Nephron (organoid): Measurements from ENCODE around the gene PM20D2.

Experiments
- H3K27ac Mint-ChIP-seq, 3 experiments: 2 replicates each; pipeline ENCODE4 v1.8.0; 2020; ENCODE audit warnings: mixed read lengths in 3 of 3, mild to moderate bottlenecking in 2 of 3, moderate library complexity in 1 of 3
- H3K27me3 Mint-ChIP-seq: 2 replicates; pipeline ENCODE4 v1.8.0; 2021; ENCODE audit warnings: low read depth, mild to moderate bottlenecking, moderate library complexity, mixed read lengths
- H3K36me3 Mint-ChIP-seq: 2 replicates; pipeline ENCODE4 v1.8.0; 2020; ENCODE audit warnings: low read depth, mixed read lengths
- H3K4me1 Mint-ChIP-seq: 2 replicates; pipeline ENCODE4 v1.8.0; 2020; ENCODE audit warnings: mixed read lengths
- H3K4me3 Mint-ChIP-seq, 3 experiments: 2 replicates each; pipeline ENCODE4 v1.8.0; 2020; ENCODE audit warnings: mild to moderate bottlenecking in 3 of 3, mixed read lengths in 3 of 3, moderate library complexity in 2 of 3
- H3K9me3 Mint-ChIP-seq: 2 replicates; pipeline ENCODE4 v1.8.0; 2020; ENCODE audit warnings: mixed read lengths
- TF ChIP-seq, protein P1 (sequence below), 3 experiments: fragments of 200-600 bp; sonication (generic); IDR thresholded peaks; one replicate each; pipeline ENCODE4 v1.5.0; 2021; ENCODE audit warnings: antibody characterized with exemption in 3 of 3; ENCODE audit not compliant: unreplicated experiment in 3 of 3

PM20D2 gene

DNA sequence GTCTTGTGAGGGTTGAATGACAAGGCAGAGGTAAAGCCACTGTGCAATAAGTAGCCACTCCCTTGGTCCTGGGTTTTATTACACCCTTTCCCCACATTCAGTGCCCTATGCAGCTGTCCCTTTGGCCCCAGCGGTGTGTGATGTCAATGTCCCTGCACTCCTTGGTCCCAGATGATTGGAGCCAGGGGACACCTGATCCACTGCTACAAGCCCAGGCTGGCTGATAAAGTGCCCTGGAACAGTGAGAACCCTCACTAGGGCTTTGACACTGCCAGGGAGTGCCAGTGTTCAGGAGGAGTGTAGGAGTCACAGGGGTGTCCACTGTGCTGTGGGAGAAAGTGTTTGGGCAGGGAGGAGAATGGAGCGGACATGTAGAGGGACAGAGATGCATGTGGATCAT, 40.9 kb downstream of the PM20D2 start:
- H3K36me3 Mint-ChIP-seq: no peaks in the 10 kb centered on the region
- no peak overlapping the region for H3K4me3 Mint-ChIP-seq
- H3K4me1 Mint-ChIP-seq: peaks cover 12% of the 10 kb centered on the region
- no peak overlapping the region for H3K27ac Mint-ChIP-seq
- H3K27me3 Mint-ChIP-seq: peaks cover 3% of the 10 kb centered on the region
- no peaks in the 10 kb centered on the region for H3K9me3 Mint-ChIP-seq
- TF ChIP-seq, protein P1, sequence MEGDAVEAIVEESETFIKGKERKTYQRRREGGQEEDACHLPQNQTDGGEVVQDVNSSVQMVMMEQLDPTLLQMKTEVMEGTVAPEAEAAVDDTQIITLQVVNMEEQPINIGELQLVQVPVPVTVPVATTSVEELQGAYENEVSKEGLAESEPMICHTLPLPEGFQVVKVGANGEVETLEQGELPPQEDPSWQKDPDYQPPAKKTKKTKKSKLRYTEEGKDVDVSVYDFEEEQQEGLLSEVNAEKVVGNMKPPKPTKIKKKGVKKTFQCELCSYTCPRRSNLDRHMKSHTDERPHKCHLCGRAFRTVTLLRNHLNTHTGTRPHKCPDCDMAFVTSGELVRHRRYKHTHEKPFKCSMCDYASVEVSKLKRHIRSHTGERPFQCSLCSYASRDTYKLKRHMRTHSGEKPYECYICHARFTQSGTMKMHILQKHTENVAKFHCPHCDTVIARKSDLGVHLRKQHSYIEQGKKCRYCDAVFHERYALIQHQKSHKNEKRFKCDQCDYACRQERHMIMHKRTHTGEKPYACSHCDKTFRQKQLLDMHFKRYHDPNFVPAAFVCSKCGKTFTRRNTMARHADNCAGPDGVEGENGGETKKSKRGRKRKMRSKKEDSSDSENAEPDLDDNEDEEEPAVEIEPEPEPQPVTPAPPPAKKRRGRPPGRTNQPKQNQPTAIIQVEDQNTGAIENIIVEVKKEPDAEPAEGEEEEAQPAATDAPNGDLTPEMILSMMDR (IDR thresholded peaks at IDR 0.05; ENCODE audit: unreplicated experiment in 3 of 3): no peak

DNA sequence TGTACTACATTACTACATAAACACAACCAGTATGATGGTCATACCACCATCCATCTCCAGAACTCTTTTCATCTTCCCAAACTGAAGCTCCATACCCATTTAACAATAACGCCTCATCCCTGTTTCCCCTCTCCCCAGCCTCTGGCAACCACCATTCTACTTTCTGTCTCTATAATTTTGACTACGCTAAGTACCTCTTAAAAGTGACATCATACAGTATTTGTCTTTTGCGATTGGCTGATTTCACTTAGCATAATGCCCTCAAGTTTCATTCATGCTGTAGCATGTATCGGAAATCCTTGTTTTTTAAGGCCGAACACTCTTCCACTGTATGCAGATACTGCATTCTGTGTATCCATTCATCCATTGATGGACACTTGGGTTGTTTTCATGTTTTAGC, 41.6 kb downstream of the PM20D2 start:
- peaks cover 13% of the 10 kb centered on the region for H3K4me1 Mint-ChIP-seq
- TF ChIP-seq, protein P1 (IDR thresholded peaks at IDR 0.05; ENCODE audit: unreplicated experiment in 3 of 3): no peak
- H3K9me3 Mint-ChIP-seq: no peaks in the 10 kb centered on the region
- no peak overlapping the region for H3K27ac Mint-ChIP-seq
- H3K4me3 Mint-ChIP-seq: no peak overlapping the region
- H3K36me3 Mint-ChIP-seq: no peaks in the 10 kb centered on the region
- H3K27me3 Mint-ChIP-seq: peaks cover 3% of the 10 kb centered on the region

DNA sequence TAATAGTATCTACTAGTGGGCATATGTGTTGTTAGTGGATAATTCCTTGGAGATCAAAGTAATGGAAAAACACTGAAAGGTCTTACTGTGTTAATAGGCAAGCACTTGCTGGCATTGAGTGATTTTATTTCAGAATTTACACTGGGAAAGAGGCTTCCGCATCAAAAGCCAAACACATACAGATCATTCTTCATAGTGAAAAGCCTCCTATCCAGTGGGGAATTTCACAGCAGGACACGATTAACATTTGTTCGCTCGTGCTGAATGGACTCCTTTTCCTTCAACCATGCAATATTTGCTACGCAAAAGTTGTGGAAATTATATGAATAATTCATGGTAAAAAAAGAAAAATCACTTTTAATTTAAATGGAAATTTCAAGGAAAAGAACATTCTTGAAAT, 44.9 kb downstream of the PM20D2 start:
- Mint-ChIP-seq H3K4me3 (no peak overlapping the region), H3K9me3 (peaks cover 17% of the 10 kb centered on the region), H3K27me3 (peaks cover 3% of the 10 kb centered on the region), H3K27ac (no peak overlapping the region), H3K36me3 (no peaks in the 10 kb centered on the region), H3K4me1 (peaks cover 13% of the 10 kb centered on the region)
- TF ChIP-seq, protein P1 (IDR thresholded peaks at IDR 0.05; ENCODE audit: unreplicated experiment in 3 of 3): no peak

DNA sequence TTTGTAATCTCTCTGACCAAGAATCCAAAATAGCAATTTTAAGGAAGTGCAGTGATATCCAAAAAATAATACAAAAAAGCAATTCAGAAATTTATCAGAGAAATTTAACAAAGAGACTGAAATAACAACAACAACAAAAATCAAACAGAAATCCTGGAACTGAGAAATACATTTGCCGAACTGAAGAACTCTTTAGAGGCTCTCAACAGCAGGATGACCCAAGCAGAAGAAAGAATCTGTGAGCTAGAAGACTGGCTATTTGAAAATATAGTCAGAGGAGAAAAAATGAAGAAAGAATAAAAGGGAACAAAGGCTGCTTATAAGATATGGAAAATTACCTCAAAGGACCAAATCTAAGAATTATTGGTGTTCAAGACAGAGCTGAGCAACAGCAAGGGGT, 48.7 kb downstream of the PM20D2 start:
- TF ChIP-seq, protein P1 (IDR thresholded peaks at IDR 0.05; ENCODE audit: unreplicated experiment in 3 of 3): no peak
- Mint-ChIP-seq H3K4me1 (peaks cover 13% of the 10 kb centered on the region), H3K27me3 (peaks cover 6% of the 10 kb centered on the region), H3K27ac (no peak overlapping the region), H3K9me3 (peaks cover 17% of the 10 kb centered on the region), H3K4me3 (no peak overlapping the region), H3K36me3 (no peaks in the 10 kb centered on the region)

DNA sequence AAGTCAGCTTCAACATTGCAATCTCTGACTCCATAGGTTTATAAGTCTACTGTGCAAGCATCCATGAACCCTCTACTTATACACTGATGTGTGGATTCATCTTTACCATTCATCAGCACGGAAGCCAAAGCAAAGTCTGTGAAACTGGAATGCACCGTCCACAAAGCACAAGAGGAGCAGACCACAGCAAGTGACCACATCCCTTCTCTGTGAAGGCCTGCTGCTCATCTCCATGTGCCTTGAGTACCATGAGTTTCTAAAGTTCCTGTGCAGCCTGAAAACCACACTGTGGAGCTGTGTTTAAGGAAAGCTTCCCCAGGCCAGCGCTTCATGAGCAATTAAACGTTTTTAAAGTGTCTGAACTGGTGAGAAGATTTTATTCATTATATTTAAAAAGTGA, 51.3 kb downstream of the PM20D2 start:
- Mint-ChIP-seq H3K27ac (no peak overlapping the region), H3K27me3 (peaks cover 11% of the 10 kb centered on the region), H3K9me3 (peaks cover 17% of the 10 kb centered on the region), H3K4me3 (no peak overlapping the region), H3K36me3 (no peaks in the 10 kb centered on the region), H3K4me1 (peaks cover 9% of the 10 kb centered on the region)
- TF ChIP-seq, protein P1 (IDR thresholded peaks at IDR 0.05; ENCODE audit: unreplicated experiment in 3 of 3): no peak

DNA sequence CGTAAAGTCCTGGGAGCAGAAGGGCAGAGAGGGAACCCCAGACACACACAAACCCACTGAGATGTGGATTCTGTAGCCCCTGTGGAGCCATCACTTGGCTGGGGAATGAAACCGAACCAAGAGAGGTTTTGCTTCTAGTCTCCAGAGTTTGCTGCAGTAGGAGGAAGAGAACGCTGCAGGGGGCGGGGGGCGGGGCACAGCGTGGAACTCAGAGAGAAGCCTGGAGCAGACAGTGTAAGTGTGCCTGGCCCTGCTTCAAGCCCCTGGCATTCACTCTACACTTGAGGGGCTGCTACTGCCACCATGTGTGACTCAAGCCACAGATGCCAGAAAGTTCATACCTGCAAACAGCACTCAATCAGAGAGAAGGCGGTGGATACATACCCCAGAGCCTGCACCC, 52.4 kb downstream of the PM20D2 start:
- peaks cover 11% of the 10 kb centered on the region for H3K27me3 Mint-ChIP-seq
- H3K9me3 Mint-ChIP-seq: peaks cover 13% of the 10 kb centered on the region
- H3K36me3 Mint-ChIP-seq: no peaks in the 10 kb centered on the region

More for the DNA sequence above, 52.4 kb downstream of the PM20D2 start:
- TF ChIP-seq, protein P1 (IDR thresholded peaks at IDR 0.05; ENCODE audit: unreplicated experiment in 3 of 3): no peak
- no peak overlapping the region for H3K27ac Mint-ChIP-seq
- peaks cover 7% of the 10 kb centered on the region for H3K4me1 Mint-ChIP-seq
- no peak overlapping the region for H3K4me3 Mint-ChIP-seq
